ENCODE measurements around the gene KCNC1.

The KCNC1 gene

GRCh38 chr11:17714870-17715269 is 19.7 kb upstream of the KCNC1 start:
- WGBS (ENCODE audit: insufficient coverage, insufficient read length), result no CpG with 5 or more reads among the region's 4 CpGs
- Histone ChIP-seq H3K4me1 (ENCODE audit: control insufficient read depth, insufficient read depth, low read length) (0 out of 2 replicates have a peak, but pooled peaks cover under 1% of the 10 kb centered on the region), H3K27me3 (ENCODE audit: control insufficient read depth, insufficient read depth, low read length) (peaks cover 37% of the 10 kb centered on the region)

GRCh38 chr11:17716807-17717206 is 17.8 kb upstream of the KCNC1 start:
- H3K4me1 ChIP-seq (ENCODE audit: control insufficient read depth, insufficient read depth, low read length), result 0 out of 2 replicates have a peak, but pooled peaks cover 5% of the 10 kb centered on the region
- no peaks in the 10 kb centered on the region; the same call in 1 of the 2 replicates for H3K36me3 ChIP-seq (ENCODE audit: control insufficient read depth, insufficient read depth, low read length)
- H3K27ac ChIP-seq (ENCODE audit: low read length), result no peak overlapping the region
- DNase-seq (ENCODE audit: low read depth, low spot score), result no peak
- WGBS (ENCODE audit: insufficient coverage, insufficient read length), result no CpG with 5 or more reads among the region's 2 CpGs
- H3K27me3 ChIP-seq (ENCODE audit: control insufficient read depth, insufficient read depth, low read length), result peaks cover 53% of the 10 kb centered on the region
- no peaks in the 10 kb centered on the region for H3K9me3 ChIP-seq (ENCODE audit: control insufficient read depth, insufficient read depth, low read length)
- no peak overlapping the region for H3K4me3 ChIP-seq (ENCODE audit: low read length)

More at GRCh38 chr11:17714870-17715269, 19.7 kb upstream of the KCNC1 start:
- Histone ChIP-seq H3K36me3 (ENCODE audit: control insufficient read depth, insufficient read depth, low read length) (no peaks in the 10 kb centered on the region; the same call in 1 of the 2 replicates), H3K4me3 (ENCODE audit: low read length) (no peak overlapping the region), H3K27ac (ENCODE audit: low read length) (no peak overlapping the region), H3K9me3 (ENCODE audit: control insufficient read depth, insufficient read depth, low read length) (no peaks in the 10 kb centered on the region)
- no peak for DNase-seq (ENCODE audit: low read depth, low spot score)

GRCh38 chr11:17718015-17718414 is 16.6 kb upstream of the KCNC1 start:
- Histone ChIP-seq H3K36me3 (ENCODE audit: control insufficient read depth, insufficient read depth, low read length) (no peaks in the 10 kb centered on the region; the same call in 1 of the 2 replicates), H3K4me3 (ENCODE audit: low read length) (no peak overlapping the region), H3K27me3 (ENCODE audit: control insufficient read depth, insufficient read depth, low read length) (peaks cover 59% of the 10 kb centered on the region), H3K27ac (ENCODE audit: low read length) (no peak overlapping the region), H3K4me1 (ENCODE audit: control insufficient read depth, insufficient read depth, low read length) (0 out of 2 replicates have a peak, but pooled peaks cover 5% of the 10 kb centered on the region), H3K9me3 (ENCODE audit: control insufficient read depth, insufficient read depth, low read length) (no peaks in the 10 kb centered on the region)
- no CpG with 5 or more reads among the region's 7 CpGs for WGBS (ENCODE audit: insufficient coverage, insufficient read length)
- no peak for DNase-seq (ENCODE audit: low read depth, low spot score)

- Histone ChIP-seq H3K27me3 (ENCODE audit: control insufficient read depth, insufficient read depth, low read length) (peaks cover 59% of the 10 kb centered on the region), H3K4me1 (ENCODE audit: control insufficient read depth, insufficient read depth, low read length) (0 out of 2 replicates have a peak, but pooled peaks cover 5% of the 10 kb centered on the region), H3K9me3 (ENCODE audit: control insufficient read depth, insufficient read depth, low read length) (no peaks in the 10 kb centered on the region), H3K27ac (ENCODE audit: low read length) (no peak overlapping the region), H3K36me3 (ENCODE audit: control insufficient read depth, insufficient read depth, low read length) (no peaks in the 10 kb centered on the region; the same call in 1 of the 2 replicates), H3K4me3 (ENCODE audit: low read length) (peak overlapping the region; percentile 9; the same call in 1 of the 2 replicates)
- WGBS (ENCODE audit: insufficient coverage, insufficient read length), result no CpG with 5 or more reads among the region's 16 CpGs
- DNase-seq (ENCODE audit: low read depth, low spot score), result no peak
Observed at GRCh38 chr11:17718510-17718962, 16.0 kb upstream of the KCNC1 start.

GRCh38 chr11:17719028-17719937 is 15.3 kb upstream of the KCNC1 start, which contains the start of gene MYOD1:
Gene MYOD1 (plus strand): TSS chr11:17719571. CDS start chr11:17719783, 212 bp downstream.
- no peaks in the 10 kb centered on the region; the same call in 1 of the 2 replicates for H3K36me3 ChIP-seq (ENCODE audit: control insufficient read depth, insufficient read depth, low read length)
- H3K27ac ChIP-seq (ENCODE audit: low read length), result no peak within 1 kb of the TSS
- DNase-seq (ENCODE audit: low read depth, low spot score), result no peak
- H3K9me3 ChIP-seq (ENCODE audit: control insufficient read depth, insufficient read depth, low read length), result no peaks in the 10 kb centered on the region
- H3K4me3 ChIP-seq (ENCODE audit: low read length), result peak within 1 kb of the TSS; percentile 9; the same call in 1 of the 2 replicates
- 0 out of 2 replicates have a peak, but pooled peaks cover 5% of the 10 kb centered on the region for H3K4me1 ChIP-seq (ENCODE audit: control insufficient read depth, insufficient read depth, low read length)
- WGBS (ENCODE audit: insufficient coverage, insufficient read length), result no CpG with 5 or more reads among the region's 68 CpGs
- peaks cover 59% of the 10 kb centered on the region for H3K27me3 ChIP-seq (ENCODE audit: control insufficient read depth, insufficient read depth, low read length)

GRCh38 chr11:17719938-17720795 is 14.4 kb upstream of the KCNC1 start:
- Histone ChIP-seq H3K4me1 (ENCODE audit: control insufficient read depth, insufficient read depth, low read length) (0 out of 2 replicates have a peak, but pooled peaks cover 5% of the 10 kb centered on the region), H3K9me3 (ENCODE audit: control insufficient read depth, insufficient read depth, low read length) (no peaks in the 10 kb centered on the region), H3K36me3 (ENCODE audit: control insufficient read depth, insufficient read depth, low read length) (no peaks in the 10 kb centered on the region; the same call in 1 of the 2 replicates), H3K27ac (ENCODE audit: low read length) (no peak overlapping the region), H3K4me3 (ENCODE audit: low read length) (peak overlapping the region; percentile 4; the same call in 1 of the 2 replicates), H3K27me3 (ENCODE audit: control insufficient read depth, insufficient read depth, low read length) (peaks cover 61% of the 10 kb centered on the region)
- no CpG with 5 or more reads among the region's 85 CpGs for WGBS (ENCODE audit: insufficient coverage, insufficient read length)
- no peak for DNase-seq (ENCODE audit: low read depth, low spot score)

GRCh38 chr11:17720796-17721171 is 13.8 kb upstream of the KCNC1 start:
- Histone ChIP-seq H3K4me3 (ENCODE audit: low read length) (no peak overlapping the region; the same call in 1 of the 2 replicates), H3K27me3 (ENCODE audit: control insufficient read depth, insufficient read depth, low read length) (peaks cover 61% of the 10 kb centered on the region), H3K27ac (ENCODE audit: low read length) (no peak overlapping the region), H3K9me3 (ENCODE audit: control insufficient read depth, insufficient read depth, low read length) (no peaks in the 10 kb centered on the region), H3K4me1 (ENCODE audit: control insufficient read depth, insufficient read depth, low read length) (0 out of 2 replicates have a peak, but pooled peaks cover 5% of the 10 kb centered on the region), H3K36me3 (ENCODE audit: control insufficient read depth, insufficient read depth, low read length) (no peaks in the 10 kb centered on the region; the same call in 1 of the 2 replicates)
- no CpG with 5 or more reads among the region's 24 CpGs for WGBS (ENCODE audit: insufficient coverage, insufficient read length)
- DNase-seq (ENCODE audit: low read depth, low spot score), result no peak

- WGBS (ENCODE audit: insufficient coverage, insufficient read length), result no CpG with 5 or more reads among the region's 56 CpGs
- Histone ChIP-seq H3K9me3 (ENCODE audit: control insufficient read depth, insufficient read depth, low read length) (no peaks in the 10 kb centered on the region), H3K36me3 (ENCODE audit: control insufficient read depth, insufficient read depth, low read length) (no peaks in the 10 kb centered on the region; the same call in 1 of the 2 replicates), H3K27ac (ENCODE audit: low read length) (no peak overlapping the region), H3K27me3 (ENCODE audit: control insufficient read depth, insufficient read depth, low read length) (peaks cover 58% of the 10 kb centered on the region), H3K4me1 (ENCODE audit: control insufficient read depth, insufficient read depth, low read length) (0 out of 2 replicates have a peak, but pooled peaks cover 5% of the 10 kb centered on the region), H3K4me3 (ENCODE audit: low read length) (0 out of 2 replicates have a peak overlapping the region, but pooled peaks have one; percentile 4)
- DNase-seq (ENCODE audit: low read depth, low spot score), result no peak
Observed at GRCh38 chr11:17721242-17721999, 13.2 kb upstream of the KCNC1 start.

- 0 out of 2 replicates have a peak, but pooled peaks cover 5% of the 10 kb centered on the region for H3K4me1 ChIP-seq (ENCODE audit: control insufficient read depth, insufficient read depth, low read length)
- no peaks in the 10 kb centered on the region for H3K9me3 ChIP-seq (ENCODE audit: control insufficient read depth, insufficient read depth, low read length)
- H3K36me3 ChIP-seq (ENCODE audit: control insufficient read depth, insufficient read depth, low read length), result no peaks in the 10 kb centered on the region; the same call in 1 of the 2 replicates
- DNase-seq (ENCODE audit: low read depth, low spot score), result no peak
- H3K4me3 ChIP-seq (ENCODE audit: low read length), result no peak overlapping the region
- peaks cover 51% of the 10 kb centered on the region for H3K27me3 ChIP-seq (ENCODE audit: control insufficient read depth, insufficient read depth, low read length)
- H3K27ac ChIP-seq (ENCODE audit: low read length), result no peak overlapping the region
- WGBS (ENCODE audit: insufficient coverage, insufficient read length), result no CpG with 5 or more reads among the region's 25 CpGs
Observed at GRCh38 chr11:17722000-17722643, 12.5 kb upstream of the KCNC1 start.

Measured in iPS DF 6.9 (cell line).